HT1080 (cell line): ENCODE data around the gene MAPK14. TPM values are rescaled to one million over a fixed set of nuclear protein-coding genes. Genes with fewer than 3 reads are reported as not detected.
"Not testable (repeated sequence)": the region's sequence is repeated elsewhere in the genome, so short reads cannot be mapped to it uniquely, and the experiment has no call there.

ENCODE experiments used
- DNase-seq: peaks from one replicate; pipeline ENCODE4 v3.0.0-alpha.2; 2015; ENCODE audit warnings: low read depth
- polyA plus RNA-seq, 2 experiments: library from polyadenylated mRNA; depleted of rRNA; stranded (reverse); fragments of >200 nt; gene quantifications; 2 replicates each; pipeline ENCODE4 v1.2.3, GENCODE V29; 2015
- total RNA-seq: library from RNA; depleted of rRNA; stranded (reverse); fragments of >200 nt; shearing (Covaris generic); gene quantifications from 2 replicates; pipeline ENCODE4 v1.2.3, GENCODE V29; 2014; rRNA removed

The MAPK14 gene
- 28.6 and 31.3 TPM in 2 replicates for total RNA-seq
- polyA plus RNA-seq (2015; cell fraction: cytosol; rRNA removed), result 26.5 and 29.4 TPM in 2 replicates
- polyA plus RNA-seq (2015; cell fraction: nucleus; rRNA removed), result 49.7 and 61.2 TPM in 2 replicates

DNA sequence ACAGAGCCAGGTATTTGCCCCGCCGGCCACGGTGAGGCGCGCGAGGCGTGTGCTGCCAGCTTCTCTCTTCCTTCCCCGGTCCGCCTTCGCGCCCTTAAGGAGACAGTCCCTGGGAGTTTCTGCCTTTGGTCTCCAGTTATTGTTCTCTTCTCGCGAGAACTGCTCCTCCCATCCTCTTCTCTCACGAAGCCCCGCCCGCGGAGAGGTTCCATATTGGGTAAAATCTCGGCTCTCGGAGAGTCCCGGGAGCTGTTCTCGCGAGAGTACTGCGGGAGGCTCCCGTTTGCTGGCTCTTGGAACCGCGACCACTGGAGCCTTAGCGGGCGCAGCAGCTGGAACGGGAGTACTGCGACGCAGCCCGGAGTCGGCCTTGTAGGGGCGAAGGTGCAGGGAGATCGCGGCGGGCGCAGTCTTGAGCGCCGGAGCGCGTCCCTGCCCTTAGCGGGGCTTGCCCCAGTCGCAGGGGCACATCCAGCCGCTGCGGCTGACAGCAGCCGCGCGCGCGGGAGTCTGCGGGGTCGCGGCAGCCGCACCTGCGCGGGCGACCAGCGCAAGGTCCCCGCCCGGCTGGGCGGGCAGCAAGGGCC is at the start of gene MAPK14:
TSS of gene MAPK14 (plus strand) at position 308 of the 587 bp plus-strand sequence. CDS start 350 bp downstream, outside the sequence.
- DNase-seq, result peak; percentile 99

- DNase-seq, result not testable (repeated sequence)
These were observed 47.5 kb upstream of the MAPK14 start for GRCh38 chr6:35980126-35980525.

DNA sequence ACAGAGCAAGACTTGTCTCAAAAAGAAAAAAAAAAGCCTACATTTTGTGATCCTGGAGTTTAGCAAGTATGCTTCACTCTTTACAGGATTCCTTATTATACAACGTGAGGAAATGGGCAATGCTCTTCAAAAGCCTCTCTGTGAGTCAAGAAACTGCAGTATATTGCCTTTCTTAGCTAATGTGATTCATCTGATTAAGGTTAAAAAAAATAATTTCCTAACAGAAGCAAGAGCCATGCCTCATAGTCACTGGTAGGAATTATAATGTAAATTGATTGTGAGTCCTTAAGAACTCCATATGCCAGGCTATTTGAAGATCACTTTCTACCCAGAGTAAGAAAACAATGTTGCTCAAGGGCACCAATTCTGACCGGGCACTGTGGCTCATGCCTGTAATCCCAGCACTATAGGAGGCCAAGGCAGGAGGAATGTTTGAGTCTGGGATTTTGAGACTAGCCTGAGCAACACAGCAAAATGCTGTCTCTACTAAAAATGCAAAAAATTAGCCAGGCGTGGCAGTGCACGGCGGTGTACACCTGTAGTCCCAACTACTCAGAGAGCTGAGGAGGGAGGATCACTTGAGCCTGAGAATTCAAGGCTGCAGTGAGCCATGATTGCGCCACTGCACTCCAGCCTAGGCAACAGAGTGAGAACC is 46.5 kb upstream of the MAPK14 start:
- no peak for DNase-seq

GRCh38 chr6:35984701-35985100 is 42.9 kb upstream of the MAPK14 start:
- no peak for DNase-seq

- not testable (repeated sequence) for DNase-seq
These were observed 39.6 kb upstream of the MAPK14 start for GRCh38 chr6:35988047-35988446.

GRCh38 chr6:35993150-35993549 is 34.5 kb upstream of the MAPK14 start:
- no peak for DNase-seq

DNA sequence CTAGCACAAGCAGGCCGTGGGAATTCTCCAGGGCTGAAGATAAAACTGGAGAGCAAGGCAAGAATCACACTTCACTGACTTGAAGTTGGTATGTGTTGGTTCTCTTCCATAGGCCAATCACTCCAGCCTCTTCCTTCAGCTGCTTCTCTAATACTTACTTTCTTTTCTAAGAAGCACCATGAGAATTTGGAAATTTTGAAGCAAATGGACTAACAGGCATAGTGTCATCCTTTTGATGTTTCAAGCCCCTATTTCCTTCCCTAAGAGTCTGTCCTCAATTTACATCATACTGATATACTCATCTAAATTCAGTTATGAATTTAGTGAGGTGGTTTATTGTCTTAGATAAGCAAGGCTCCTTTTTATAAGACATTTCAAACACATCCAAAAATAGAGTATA is 27.2 kb upstream of the MAPK14 start:
- DNase-seq, result no peak

DNA sequence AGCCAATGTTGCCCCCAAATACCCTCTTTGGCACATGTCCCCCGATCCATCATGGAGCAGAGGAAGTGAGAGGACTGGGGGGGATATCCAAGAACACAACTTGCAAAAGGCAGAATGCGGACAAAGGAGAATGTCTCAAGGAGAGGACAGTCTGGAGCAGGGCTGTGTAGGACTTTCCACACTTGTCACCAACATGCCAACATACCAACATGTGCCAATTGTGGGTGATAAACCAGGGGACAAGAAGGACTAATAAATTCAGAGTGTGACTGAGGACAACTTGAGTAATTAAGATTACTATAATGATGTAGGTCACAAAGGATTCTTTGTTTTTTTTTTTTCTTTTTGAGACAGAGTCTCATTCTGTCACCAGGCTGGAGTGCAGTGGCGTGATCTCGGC is 11.9 kb upstream of the MAPK14 start:
- DNase-seq, result no peak

DNA sequence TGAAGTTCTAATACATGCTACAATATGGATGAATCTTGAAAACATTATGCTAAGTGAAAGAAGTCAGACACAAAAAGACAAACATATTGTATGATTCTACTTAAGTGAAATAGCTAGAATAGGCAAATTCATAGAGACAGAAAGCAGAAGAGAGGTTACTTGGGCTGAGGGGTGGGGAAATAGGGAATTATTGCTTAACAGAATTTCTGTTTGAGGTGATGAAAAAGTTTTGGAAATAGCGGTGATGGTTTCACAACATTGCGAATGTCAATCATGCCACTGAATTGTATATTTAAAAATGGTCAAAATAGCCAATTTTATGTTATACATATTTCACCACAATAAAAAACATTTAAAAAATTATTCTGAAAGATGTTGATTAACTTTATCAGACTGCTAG is 9.3 kb upstream of the MAPK14 start:
- no peak for DNase-seq

GRCh38 chr6:36019167-36019566 is 8.4 kb upstream of the MAPK14 start:
- DNase-seq, result no peak

DNA sequence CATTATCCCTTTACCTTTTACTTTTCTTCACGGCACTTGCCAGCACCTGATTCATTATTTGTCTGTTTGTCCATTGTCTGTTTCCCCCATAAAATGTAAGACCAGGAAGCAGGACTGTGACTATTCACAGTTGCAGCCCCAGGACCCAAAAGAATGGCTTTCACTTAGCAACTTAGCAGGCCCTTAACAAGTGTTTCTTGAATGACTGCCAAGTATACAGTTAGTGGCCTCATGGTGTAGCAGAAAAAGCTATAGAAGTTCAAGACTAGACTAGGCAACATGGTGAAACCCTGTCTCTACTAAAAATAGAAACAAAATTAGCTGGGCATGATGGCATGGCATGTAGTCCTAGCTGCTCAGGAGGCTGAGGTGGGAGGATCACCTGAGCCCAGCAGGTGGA is 7.5 kb upstream of the MAPK14 start:
- no peak for DNase-seq

DNA sequence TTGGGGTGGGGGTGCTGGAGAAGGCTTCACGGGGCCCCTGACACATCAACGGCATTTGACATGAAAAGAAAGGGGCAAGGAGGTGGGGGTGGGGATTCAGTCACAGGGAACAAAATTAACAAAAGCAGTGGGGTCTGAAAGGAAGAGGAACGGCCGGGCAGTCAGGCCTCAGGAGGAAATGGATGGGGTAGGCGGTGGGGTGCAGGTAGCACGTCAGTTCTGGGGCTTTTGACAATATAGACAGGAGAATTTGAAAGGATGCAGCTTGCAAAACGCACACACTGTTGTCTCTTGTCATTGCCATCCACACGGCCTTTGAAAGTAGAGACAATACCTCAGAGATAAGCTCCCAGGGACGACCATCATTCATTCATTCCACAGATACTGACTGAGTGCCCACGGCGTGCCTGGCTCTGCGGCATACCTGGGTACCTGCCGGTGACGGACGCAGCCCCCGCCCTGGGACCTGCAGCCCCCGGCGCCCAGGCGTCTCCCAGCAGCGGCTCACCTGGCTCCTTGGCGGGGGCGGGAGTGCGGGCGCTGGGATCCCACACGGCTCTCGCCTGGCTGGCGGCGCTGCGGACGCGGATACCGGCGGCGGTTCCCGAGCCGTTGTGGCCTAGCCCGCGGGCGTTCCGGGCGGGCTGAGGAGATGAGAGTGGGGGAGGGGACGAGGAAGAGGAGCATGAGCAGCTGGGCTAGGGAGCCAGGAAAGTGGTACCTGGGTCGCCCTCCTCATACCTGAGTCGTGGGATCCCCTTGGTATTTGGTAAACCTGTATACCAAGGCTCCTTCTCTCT is 3.4 kb upstream of the MAPK14 start, which contains the start of gene SLC26A8:
TSS of gene SLC26A8 (minus strand) at position 646 of the 800 bp plus-strand sequence. CDS start 4,934 bp downstream, outside the sequence.
- DNase-seq, result no peak

GRCh38 chr6:36025260-36025931 is 2.2 kb upstream of the MAPK14 start:
- no peak for DNase-seq

GRCh38 chr6:36025932-36026327 is 1.7 kb upstream of the MAPK14 start:
- DNase-seq, result no peak

DNA sequence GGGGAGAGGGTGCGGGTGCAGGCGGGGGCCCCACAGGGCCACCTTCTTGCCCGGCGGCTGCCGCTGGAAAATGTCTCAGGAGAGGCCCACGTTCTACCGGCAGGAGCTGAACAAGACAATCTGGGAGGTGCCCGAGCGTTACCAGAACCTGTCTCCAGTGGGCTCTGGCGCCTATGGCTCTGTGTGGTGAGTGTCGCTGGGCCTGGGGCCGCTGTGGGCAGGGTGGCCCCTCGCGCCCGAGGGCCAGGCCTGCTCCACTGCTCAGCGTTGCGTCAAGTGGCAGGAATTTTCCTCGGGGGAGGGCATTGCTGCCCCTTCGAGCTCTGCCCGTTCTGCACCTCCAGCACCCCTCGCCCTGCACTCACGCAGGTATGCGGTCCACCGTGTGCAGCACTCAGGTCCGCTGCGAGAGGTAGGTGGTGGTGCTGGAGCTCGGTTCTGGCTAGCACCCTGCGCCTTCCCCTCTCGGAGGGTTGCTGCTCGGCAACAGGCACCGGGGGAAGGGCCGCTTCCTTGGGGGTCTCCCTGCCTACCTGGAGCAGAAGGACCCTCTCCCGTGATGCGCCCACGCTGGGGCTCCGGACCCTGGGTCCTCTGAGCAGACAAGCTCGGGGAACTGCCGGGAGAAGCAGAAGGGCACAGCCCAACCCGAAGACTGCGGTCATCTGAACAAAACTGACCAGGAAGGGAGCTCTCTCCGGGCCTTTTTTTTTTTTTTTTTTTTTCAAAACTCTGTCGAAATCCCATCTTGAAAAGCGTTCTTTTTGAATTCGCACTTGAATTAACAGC is 674 bp downstream of the MAPK14 start:
- DNase-seq, result peak; percentile 20

DNA sequence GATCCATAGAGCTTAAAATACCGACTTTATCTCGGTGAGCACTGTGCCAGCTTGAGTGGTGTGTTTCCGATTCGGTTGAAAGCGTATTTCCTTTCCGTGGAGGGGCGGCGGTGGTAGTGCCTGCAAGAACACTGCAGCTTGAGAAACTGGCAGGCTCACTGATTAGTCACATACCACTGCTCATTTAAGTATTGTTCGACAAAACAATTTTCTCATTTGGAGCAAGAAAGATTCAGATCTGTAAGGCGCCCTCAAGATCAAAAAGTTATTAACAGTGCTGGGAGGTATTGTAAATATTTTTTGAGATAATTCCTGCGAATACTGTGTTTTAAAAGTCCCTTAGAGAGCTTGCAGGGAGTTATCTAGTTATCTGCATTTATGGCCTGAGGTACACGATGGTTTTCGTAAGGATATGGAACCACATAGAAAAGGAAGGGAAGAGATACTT is 1.3 kb downstream of the MAPK14 start:
- peak; percentile 77 for DNase-seq

DNA sequence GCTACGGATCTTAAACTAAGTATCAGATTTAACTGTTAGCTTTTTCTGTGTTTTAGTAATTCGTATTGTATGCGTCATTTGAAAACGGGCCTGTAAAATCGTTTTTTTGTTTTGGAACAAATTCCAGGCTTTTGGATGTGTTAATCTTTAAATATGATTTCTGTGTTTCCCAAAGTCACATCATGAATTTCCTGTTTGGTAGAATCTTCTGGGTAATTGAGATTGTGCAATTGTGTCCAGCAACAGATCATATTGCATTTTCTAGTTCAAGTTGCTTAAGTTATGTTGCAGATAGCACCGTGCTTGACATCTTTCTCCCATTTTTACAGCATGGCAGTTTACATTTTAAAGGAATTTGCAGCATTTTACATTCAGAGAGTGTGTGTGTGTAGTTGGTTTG is 1.9 kb downstream of the MAPK14 start:
- DNase-seq, result peak; percentile 20

- DNase-seq, result no peak
These were observed 4.7 kb downstream of the MAPK14 start for GRCh38 chr6:36032261-36032660.

DNA sequence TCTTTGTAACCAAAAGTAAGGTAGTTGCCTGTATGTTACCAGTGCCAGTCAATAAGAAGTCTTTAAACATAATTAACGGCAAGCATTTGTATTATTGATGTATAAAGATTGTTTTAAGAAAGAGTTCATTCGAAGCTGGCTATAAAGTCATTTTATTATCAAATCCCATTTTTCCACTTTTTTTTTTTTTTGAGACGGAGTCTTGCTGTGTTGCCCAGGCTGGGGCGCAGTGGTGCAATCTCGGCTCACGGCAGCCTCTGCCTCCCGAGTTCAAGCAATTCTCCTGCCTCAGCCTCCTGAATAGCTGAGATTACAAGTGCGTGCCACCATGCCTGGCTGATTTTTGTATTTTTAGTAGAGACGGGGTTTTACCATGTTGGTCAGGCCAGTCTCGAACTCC is 5.5 kb downstream of the MAPK14 start:
- not testable (repeated sequence) for DNase-seq

DNA sequence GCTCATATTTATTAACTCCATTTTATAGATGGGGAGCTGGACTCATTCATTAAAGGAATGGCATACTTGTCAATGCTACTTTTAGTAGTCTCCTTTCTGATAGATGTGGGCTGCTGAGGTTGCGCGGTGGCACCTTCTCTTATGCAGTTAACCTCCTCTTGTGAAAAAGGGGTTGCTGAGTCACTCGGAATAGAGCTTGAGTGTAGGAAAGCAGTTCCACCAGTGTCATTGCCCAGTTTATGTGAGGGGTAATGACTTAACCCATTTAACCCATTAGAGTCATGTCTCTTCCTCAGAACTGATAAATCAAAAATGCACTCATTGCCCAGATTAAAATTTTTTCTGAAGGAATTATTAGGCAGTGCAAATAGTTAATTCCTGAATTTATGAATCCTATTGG is 6.3 kb downstream of the MAPK14 start:
- DNase-seq, result peak; percentile 2

DNA sequence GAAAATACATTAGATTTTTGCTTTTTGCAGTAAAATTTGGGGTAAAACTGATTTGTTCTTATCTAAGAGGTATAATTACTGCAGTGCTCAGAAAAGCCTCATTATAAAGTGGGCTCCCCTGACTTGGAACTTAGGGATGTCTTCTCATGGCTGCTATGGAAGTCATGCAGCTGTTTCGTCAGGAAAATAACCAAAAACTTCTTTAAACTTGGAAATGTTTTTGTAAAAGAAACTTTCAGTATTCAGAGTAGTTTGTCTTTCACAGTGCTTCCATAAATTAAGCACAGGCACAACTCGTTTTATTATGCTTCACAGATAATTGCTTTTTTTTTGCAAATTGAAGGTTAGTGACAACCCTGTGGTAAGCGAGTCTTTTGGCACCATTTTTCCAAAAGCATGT is 6.8 kb downstream of the MAPK14 start:
- no peak for DNase-seq
